OCI-LY7 (cell line): ENCODE data around the gene TPSB2. TPM values are rescaled to one million over a fixed set of nuclear protein-coding genes. Genes with fewer than 3 reads are reported as not detected.
"Not testable (repeated sequence)": the region's sequence is repeated elsewhere in the genome, so short reads cannot be mapped to it uniquely, and the experiment has no call there.

ENCODE experiments used
- BruUV-seq: library from RNA; stranded (reverse); fragments of 400-500 nt; replicated peaks from 2 replicates; lab custom pipeline; 2021; lab: Mats Ljungman, UMichigan
- CTCF ChIA-PET: fragments of 300-600 bp; sonication (Branson Sonifier 250); formaldehyde crosslinking; loops from one replicate; lab custom pipeline; 2022; ENCODE audit warnings: antibody characterized with exemption; ENCODE audit not compliant: unreplicated experiment; lab: Charles Lee
- POLR2A ChIA-PET: fragments of 300-600 bp; sonication (Branson Sonifier 250); formaldehyde crosslinking; loops from one replicate; lab custom pipeline; 2022; ENCODE audit warnings: antibody characterized with exemption; lab: Charles Lee
- DNase-seq: peaks from one replicate; pipeline ENCODE4 v3.0.0-alpha.2; 2015; ENCODE audit warnings: low spot score
- H2AFZ ChIP-seq: fragments of 200-600 bp; sonication (generic), shearing (Covaris generic); 2 replicates; pipeline ENCODE4 v1.6.1; 2014; ENCODE audit warnings: mild to moderate bottlenecking, antibody characterized with exemption, low read length, moderate library complexity
- H3K27ac ChIP-seq: fragments of 200-600 bp; sonication (generic); 2 replicates; pipeline ENCODE4 v1.5.1; 2014; ENCODE audit warnings: mixed run types, low read depth, mild to moderate bottlenecking, moderate library complexity, low read length, inconsistent platforms; ENCODE audit not compliant: poor library complexity, severe bottlenecking
- H3K36me3 ChIP-seq: fragments of 200-600 bp; sonication (generic); 2 replicates; pipeline ENCODE4 v1.6.1; 2014; ENCODE audit warnings: mild to moderate bottlenecking, antibody characterized with exemption, low read length, moderate library complexity, mixed read lengths; ENCODE audit not compliant: insufficient read depth
- H3K4me1 ChIP-seq: fragments of 200-600 bp; sonication (generic); 2 replicates; pipeline ENCODE4 v1.5.1; 2014; ENCODE audit warnings: mild to moderate bottlenecking, low read length; ENCODE audit not compliant: insufficient read depth, poor library complexity, severe bottlenecking
- H3K4me2 ChIP-seq: fragments of 200-600 bp; sonication (generic); 2 replicates; pipeline ENCODE4 v1.6.1; 2014; ENCODE audit warnings: mild to moderate bottlenecking, low read length
- H3K4me3 ChIP-seq: fragments of 200-600 bp; sonication (generic); 2 replicates; pipeline ENCODE4 v1.5.1; 2014; ENCODE audit warnings: mild to moderate bottlenecking, low read depth, low read length; ENCODE audit not compliant: poor library complexity, severe bottlenecking
- H3K79me2 ChIP-seq: fragments of 200-600 bp; sonication (generic); 2 replicates; pipeline ENCODE4 v1.6.1; 2016; ENCODE audit warnings: low read depth, mild to moderate bottlenecking, low read length, moderate library complexity, mixed read lengths; ENCODE audit not compliant: insufficient read depth
- H3K9me2 ChIP-seq: fragments of 200-600 bp; sonication (generic); 2 replicates; pipeline ENCODE4 v1.6.1; 2016; ENCODE audit warnings: mild to moderate bottlenecking, low read length, mixed read lengths; ENCODE audit not compliant: insufficient read depth
- H3K9me3 ChIP-seq: fragments of 200-600 bp; sonication (generic); 2 replicates; pipeline ENCODE4 v1.6.1; 2014; ENCODE audit warnings: mild to moderate bottlenecking, mixed run types, low read length, mixed read lengths
- H4K20me1 ChIP-seq: fragments of 200-600 bp; sonication (generic); 2 replicates; pipeline ENCODE4 v1.6.1; 2014; ENCODE audit warnings: mild to moderate bottlenecking, antibody characterized with exemption, low read length, moderate library complexity, mixed read lengths; ENCODE audit not compliant: insufficient read depth
- EZH2phosphoT487 ChIP-seq: fragments of 200-600 bp; sonication (generic); IDR thresholded peaks from 2 replicates; pipeline ENCODE4 v1.6.1; 2018; ENCODE audit warnings: low read depth, borderline replicate concordance, mild to moderate bottlenecking, mixed run types, antibody characterized with exemption, low read length, moderate library complexity, mixed read lengths
- intact Hi-C: fragments of 100-400 bp; cut with micrococcal nuclease; formaldehyde crosslinking; loops from one replicate; pipeline ENCODE4 v1.10.0; 2022; ENCODE audit not compliant: unreplicated experiment
- total RNA-seq, 2 experiments: library from RNA; depleted of rRNA in 1 of 2; stranded (reverse); fragments of >200 nt in 1 of 2; shearing (Covaris generic) in 1 of 2; gene quantifications; 2 replicates each; pipeline ENCODE4 v1.2.3, GENCODE V29; 2014 to 2022
- TF ChIP-seq, protein P1 (sequence below): fragments of 200-600 bp; sonication (generic); conservative IDR thresholded peaks from 2 replicates; pipeline ENCODE4 v1.5.1; 2014; ENCODE audit warnings: mild to moderate bottlenecking, antibody characterized with exemption, low read length, moderate library complexity, mixed read lengths

TPSB2 gene
- total RNA-seq, 2 experiments from 2014 or later = not detected

DNA sequence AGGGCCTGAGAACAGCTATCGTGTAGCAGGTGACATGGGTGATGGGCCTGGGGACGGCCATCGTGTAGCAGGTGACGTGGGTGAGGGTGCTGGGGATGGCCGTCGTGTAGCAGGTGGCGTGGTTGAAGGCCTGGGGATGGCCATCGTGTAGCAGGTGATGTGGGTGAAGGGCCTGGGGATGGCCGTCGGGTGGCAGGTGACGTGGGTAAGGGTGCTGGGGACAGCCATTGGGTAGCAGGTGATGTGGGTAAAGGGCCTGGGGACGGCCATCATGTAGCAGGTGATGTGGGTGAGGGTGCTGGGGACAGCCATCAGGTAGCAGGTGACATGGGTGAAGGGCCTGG is 41.4 kb upstream of the TPSB2 start:
- ChIA-PET CTCF (interaction anchor here (0.6 kb wide), 1 partner anchor 216 kb away, joined by 3 read pairs; no protein-coding TSS in a partner anchor), POLR2A (no interaction called here)
- no peak overlapping the region for H3K4me3 ChIP-seq
- H3K36me3 ChIP-seq = no peaks in the 10 kb centered on the region
- no peaks in the 10 kb centered on the region for H3K9me3 ChIP-seq
- H3K27ac ChIP-seq = no peak overlapping the region
- H3K4me2 ChIP-seq = no peak overlapping the region
- no peaks in the 10 kb centered on the region for H3K4me1 ChIP-seq
- no peaks in the 10 kb centered on the region for H3K79me2 ChIP-seq
- TF ChIP-seq, protein P1, sequence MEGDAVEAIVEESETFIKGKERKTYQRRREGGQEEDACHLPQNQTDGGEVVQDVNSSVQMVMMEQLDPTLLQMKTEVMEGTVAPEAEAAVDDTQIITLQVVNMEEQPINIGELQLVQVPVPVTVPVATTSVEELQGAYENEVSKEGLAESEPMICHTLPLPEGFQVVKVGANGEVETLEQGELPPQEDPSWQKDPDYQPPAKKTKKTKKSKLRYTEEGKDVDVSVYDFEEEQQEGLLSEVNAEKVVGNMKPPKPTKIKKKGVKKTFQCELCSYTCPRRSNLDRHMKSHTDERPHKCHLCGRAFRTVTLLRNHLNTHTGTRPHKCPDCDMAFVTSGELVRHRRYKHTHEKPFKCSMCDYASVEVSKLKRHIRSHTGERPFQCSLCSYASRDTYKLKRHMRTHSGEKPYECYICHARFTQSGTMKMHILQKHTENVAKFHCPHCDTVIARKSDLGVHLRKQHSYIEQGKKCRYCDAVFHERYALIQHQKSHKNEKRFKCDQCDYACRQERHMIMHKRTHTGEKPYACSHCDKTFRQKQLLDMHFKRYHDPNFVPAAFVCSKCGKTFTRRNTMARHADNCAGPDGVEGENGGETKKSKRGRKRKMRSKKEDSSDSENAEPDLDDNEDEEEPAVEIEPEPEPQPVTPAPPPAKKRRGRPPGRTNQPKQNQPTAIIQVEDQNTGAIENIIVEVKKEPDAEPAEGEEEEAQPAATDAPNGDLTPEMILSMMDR = no peak
- no peak overlapping the region for H2AFZ ChIP-seq
- intact Hi-C loops = no loop called here
- no peaks in the 10 kb centered on the region for H4K20me1 ChIP-seq
- DNase-seq = no peak
- no peaks in the 10 kb centered on the region for H3K9me2 ChIP-seq
- no TSS peak for BruUV-seq

DNA sequence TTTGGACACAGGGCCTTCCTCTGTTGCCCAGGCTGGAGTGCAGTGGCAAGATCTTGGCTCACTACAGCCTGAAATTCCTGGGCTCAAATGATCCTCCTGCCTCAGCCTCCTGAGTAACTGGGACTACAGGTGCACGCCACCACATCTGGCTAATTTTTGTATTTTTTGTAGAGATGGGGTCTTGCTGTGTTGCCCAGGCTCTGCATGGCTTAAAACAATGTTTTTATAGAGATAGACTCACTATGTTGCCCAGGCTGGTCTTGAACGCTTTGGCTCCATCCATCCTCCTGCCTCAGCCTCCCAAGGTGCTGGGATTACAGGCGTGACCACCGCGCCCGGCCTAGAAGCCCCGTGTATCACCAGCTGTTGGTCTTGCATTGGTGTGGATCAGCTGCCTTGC is 39.4 kb upstream of the TPSB2 start:
- POLR2A ChIA-PET = interaction anchor here (0.6 to 0.7 kb wide), 2 partner anchors 171 to 190 kb away, joined by 3 to 4 read pairs; no protein-coding TSS in a partner anchor
- H3K27ac ChIP-seq, H3K4me3 ChIP-seq, H3K9me3 ChIP-seq, H3K4me2 ChIP-seq, DNase-seq, H3K79me2 ChIP-seq, H3K4me1 ChIP-seq, BruUV-seq, CTCF ChIA-PET, intact Hi-C loops, H2AFZ ChIP-seq, H3K9me2 ChIP-seq, H3K36me3 ChIP-seq, H4K20me1 ChIP-seq: not testable (repeated sequence)

DNA sequence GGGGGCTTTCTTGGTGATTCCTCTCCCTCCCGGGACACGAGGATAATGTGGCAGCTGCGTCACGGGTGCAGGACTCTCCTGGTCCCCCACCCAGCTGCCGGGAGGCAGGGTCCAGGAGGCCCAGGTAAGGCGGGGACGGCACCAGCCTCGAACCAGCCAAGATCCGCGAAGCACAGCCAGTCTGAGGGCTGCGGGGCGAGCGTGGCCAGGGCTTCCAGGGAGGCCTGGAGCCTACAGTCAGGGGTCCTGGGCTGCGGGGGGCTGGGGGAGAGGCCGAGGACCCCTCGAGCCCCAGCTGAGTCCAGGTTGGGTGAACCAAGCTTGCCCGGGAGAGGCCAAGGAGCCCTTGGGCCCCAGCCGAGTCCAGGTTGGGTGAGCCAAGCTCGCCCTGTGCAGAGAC is 35.8 kb upstream of the TPSB2 start:
- ChIA-PET POLR2A (no interaction called here), CTCF (no interaction called here)
- no peak overlapping the region for H2AFZ ChIP-seq
- no peaks in the 10 kb centered on the region for H3K79me2 ChIP-seq
- BruUV-seq = no TSS peak
- no peak overlapping the region for H3K4me2 ChIP-seq
- H3K4me3 ChIP-seq = no peak overlapping the region
- no peaks in the 10 kb centered on the region for H3K9me3 ChIP-seq
- no peak overlapping the region for H3K27ac ChIP-seq
- H3K36me3 ChIP-seq = no peaks in the 10 kb centered on the region
- intact Hi-C loops = no loop called here
- H3K9me2 ChIP-seq = no peaks in the 10 kb centered on the region
- H3K4me1 ChIP-seq = no peaks in the 10 kb centered on the region
- no peaks in the 10 kb centered on the region for H4K20me1 ChIP-seq
- TF ChIP-seq EZH2phosphoT487 = no peak
- TF ChIP-seq, protein P1 = no peak
- DNase-seq = no peak
